HG03571 (cell line): ENCODE measurements around the gene SDHB.
A peak's percentile ranks its signal among the peaks of the same experiment; 100 is the strongest.

Experiments
- ATAC-seq: cut with Tn5 transposase; IDR thresholded peaks from one replicate; pipeline ENCODE4 v1.9.1; 2021; ENCODE audit not compliant: unreplicated experiment

Gene SDHB

DNA sequence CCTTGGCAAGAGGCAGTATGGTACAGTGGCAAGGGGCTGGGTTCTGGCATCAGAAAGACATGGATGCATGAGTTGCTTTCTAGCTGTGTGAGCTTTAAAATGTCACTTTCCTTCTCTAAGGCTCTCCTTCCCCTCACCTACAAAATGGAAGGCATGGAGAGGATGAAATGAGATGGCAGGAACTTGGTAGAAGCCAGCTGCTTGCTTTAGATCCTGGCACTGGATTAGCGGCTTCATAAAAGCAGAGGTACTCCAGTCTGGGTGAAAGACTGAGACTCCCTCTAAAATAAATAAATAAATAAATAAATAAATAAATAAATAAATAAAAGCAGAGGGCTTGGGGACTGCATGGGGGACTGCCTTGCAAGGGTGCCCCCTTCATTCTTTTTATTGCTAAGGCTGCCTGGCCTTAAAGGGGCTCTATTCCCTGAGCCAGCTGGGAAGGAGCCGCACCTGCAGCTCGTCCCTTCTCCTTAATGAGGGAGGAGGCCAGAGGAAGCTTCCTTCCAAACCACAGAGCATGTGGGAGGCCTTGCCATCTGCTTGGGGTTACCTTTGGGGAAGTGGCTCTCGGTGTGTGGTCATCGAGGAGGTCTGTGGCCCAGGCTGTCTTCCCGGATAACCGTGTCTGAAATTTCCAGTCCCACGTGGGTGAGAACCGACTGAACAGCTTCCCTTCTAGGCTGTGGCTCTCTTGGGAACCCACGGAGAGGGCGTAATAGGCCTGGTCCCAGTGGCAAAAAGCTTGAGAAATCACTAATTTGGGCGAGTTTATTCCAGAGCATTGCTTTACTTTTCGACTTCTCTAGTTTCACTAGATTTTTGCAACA, 40.1 kb downstream of the SDHB start:
- ATAC-seq, result no peak

DNA sequence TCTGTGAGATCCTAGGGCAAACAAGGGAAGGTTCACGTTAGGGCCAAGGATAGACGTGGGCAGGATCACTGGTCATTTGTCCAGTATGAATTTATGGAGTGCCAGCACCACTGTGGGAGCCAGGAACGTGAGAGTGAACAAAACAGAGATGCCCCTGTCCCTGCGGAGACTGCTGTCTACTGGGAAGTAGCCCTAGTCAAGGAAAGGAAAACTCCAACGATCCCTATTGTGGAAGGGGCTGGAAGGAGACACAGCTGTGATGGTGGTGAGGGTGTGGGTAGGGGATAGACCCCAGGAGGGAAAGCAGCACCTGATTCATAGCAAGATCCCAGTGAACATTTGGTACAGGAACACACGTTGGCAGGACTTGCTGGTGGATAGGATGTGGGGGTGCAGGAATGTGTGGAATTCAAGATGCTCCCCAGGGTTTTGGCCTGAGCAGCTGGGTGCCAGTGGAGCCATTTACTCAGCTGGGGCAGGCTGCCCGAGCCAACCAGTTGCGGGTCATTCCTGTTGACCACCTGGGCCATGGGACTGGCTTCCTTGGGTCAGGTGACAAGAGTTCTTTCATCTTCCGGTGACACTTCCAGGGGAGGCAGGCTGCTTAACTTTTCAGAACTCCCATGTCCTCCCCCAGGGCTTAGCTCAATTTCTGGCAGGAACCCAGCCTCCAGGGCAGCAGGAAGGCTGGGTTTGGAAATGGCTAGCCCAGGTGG, 40.9 kb downstream of the SDHB start:
- ATAC-seq, result no peak

DNA sequence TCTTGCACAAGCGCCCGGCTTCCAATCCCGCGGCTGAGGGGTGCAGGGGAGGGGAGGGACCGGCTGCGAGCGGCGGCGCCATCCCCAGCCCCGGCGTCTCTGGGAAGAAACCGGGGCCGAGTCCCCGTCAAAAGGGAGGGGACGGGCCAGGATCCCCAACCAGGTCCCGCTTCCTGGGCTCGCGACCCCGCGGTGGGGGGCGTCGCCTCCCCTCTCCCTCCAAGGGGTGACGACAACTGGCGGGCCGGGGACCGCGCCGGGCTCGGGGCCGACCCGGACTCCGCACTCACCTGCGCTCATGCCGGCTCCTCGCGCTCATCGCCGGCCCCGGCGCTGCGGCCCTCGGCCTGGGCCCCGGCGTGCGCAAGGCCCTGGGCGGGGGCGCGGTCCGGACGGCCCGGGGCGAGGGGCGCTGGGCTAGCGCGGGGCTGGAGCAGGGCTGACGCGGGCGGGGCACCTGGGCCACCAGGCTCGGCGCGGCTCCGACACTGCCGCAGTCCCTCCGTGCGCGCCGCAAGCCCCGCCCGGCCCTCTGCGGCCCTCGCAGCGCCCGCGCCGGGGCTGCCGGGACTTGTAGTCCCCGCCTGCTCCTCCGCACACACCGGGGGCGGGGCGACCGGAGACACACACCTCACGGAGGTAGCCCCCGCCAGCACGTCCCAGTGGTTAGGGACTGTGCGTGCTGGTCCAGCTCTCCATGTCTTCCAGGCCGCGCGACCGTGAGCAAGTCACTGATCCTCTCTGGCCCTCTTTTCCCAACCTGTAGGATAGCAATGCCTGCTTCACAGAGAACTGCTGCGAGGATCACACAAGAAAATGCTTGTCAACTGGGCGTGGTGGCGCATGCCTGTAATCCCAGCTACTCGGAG, 42.2 kb downstream of the SDHB start, which contains the start of gene ATP13A2:
Gene ATP13A2, minus strand, starts transcription at position 490 of the 869 bp plus-strand sequence. Its CDS starts 190 bp downstream, at position 300.
- peak; percentile 76 for ATAC-seq

DNA sequence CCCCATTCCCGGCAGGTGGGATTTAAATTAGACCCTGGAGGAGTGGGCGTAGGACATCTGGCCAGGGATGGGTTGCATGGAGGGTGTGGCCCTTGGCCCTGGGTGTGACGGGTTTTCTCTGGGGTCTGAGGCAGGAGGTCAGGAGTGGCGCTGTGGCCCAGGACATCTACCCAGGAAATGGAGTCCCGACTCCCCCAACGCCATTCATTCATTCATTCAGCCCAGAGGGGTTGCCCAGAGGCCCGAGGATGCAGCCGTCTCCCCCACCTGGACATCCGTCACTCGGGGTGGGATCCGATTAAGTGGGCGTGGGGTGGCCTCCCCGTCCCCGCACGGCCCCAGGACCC, 42.8 kb downstream of the SDHB start:
- ATAC-seq, result peak; percentile 22

DNA sequence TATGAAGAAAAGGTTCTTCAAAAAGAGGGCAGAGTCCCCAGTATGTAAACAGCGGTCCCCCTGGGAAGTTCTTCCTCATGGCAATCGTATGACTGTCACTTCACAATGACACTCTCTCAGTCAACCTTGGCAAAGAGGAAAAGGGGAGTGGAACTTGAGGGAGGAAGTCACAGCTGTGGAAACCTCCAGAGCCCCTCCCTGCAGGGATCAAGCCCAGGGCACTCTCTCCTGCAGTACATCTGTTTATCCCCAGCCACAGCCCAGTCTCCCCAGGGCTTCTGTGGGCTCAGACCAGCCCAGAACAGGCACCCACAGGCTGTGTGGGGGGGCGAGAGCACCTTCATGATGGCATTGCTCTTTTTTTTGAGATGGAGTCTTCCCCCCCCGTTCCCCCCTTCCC, 44.1 kb downstream of the SDHB start:
- no peak for ATAC-seq

DNA sequence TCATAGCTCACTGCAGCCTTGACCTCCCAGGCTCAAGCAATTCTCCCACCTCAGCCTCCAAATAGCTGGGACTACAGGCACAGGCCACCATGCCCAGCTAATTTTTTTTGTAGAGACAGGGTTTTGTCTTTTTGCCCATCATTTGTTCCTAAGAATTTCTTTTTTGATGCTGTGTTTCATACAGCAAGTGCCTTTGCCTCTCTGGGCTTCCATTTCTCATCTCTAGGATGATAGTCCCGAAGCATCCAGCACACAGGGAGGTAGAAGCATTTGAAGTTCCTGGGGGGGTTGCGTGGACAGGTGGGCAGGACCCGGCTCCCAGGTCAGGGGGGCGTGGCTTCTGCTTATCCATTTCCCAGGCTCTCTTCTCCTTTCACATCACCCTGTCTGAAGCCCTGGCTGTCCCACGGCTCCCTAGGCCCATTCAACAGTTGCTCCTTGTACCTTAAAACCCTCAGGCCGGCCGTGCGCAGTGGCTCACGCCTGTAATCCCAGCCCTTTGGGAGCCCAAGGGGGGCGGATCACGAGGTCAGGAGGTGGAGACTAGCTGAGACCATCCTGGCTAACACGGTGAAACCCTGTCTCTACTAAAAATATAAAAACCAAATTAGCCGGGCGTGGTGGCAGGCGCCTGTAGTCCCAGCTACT, 45.5 kb downstream of the SDHB start:
- no peak for ATAC-seq

DNA sequence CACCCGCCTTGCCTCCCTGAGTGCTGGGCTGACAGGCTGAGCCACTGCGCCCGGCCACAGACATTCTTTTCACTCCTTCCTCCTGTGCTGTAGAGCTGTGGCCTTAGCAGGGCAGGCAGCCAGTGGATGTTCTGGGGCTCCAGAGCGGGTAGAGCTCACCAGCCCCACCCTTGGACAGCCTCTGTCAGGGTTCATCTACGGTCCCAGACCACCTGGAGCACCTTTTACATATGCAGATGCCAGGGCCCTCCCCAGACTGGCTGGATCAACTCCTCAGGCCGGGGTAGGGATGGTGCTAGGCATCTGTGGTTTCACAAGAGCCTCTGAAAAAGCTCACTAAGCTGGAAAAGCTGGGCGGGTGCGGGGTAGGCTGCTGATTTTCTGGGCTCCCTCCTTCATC, 46.7 kb downstream of the SDHB start:
- no peak for ATAC-seq

DNA sequence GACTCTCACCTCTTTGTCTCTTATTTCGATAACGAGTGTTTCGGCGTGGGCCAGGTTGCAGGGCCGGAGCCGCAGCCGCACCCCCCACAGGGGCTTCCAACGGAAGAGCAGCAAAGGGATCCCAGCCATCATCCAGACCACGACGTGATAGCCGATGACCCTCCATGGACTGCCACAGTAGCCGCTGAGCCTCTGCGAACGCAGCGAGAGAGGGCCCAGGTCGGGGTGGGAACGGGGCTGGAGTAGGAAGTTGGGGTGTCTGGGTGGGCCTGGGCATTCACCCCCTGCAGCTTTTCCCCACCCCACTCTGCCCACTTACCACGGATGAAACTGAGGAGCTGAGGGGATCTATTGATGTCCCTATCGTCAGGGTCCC, 48.5 kb downstream of the SDHB start:
- ATAC-seq, result no peak

DNA sequence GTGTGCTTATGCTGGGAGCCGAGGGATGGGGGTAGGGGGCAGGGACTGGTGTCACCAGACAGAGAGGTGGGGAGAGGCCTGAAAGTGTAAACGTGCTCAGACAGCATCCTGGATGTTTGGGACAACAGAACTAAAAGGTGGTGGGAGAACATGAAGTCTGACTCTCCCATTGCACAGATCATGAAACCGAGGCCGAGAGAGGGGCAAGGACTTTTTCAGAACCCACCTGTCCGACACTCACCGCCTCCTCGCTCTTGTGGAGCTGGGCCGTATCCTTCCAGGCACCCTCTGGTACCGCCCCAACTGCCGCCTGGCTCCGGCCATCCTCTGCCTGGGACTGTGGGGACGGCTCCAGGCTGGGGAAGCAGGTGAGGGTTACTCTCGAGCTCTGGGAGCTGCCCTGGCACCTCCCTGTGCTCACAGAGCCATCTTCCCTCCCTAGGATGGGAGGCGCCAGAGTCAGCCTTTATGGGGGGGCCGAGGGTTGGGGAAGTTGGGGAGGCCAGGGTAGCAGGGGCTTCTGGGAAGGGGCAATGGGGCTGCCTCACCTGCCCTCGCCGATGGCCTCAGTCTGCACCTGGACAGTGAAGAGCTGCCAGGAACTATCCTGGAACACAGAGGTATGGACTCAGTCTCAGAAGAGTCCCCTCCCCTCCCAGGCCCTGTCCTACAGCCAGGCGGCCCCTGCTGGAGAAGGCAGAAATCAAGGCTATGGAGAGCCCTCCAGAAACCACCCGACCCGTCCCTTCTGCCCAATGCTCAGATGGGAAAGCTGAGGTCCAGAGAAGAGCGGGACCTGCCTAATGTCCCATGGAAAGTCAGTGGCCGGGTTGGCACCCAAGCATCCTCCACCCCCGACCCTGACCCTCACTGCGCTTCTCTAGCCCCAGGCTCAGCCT, 49.1 kb downstream of the SDHB start:
- ATAC-seq, result no peak

DNA sequence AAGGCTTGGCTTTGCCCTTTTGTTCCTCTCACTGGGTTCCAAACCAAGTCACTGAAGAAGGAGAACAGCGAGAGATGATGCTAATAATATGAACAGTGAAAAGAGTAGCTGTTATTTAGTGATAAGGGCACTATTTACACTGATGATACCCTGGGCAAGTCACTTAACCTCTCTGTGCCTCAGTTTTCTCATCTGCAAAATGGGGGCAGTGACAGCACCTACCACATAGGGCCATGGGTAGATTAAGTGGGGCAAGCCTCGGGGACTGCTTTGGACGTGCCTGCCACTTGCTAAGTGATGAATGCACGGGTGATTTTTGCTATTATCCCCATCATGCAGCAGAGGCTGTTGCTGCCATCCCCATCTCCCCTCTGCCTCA, 51.3 kb downstream of the SDHB start:
- ATAC-seq, result no peak

DNA sequence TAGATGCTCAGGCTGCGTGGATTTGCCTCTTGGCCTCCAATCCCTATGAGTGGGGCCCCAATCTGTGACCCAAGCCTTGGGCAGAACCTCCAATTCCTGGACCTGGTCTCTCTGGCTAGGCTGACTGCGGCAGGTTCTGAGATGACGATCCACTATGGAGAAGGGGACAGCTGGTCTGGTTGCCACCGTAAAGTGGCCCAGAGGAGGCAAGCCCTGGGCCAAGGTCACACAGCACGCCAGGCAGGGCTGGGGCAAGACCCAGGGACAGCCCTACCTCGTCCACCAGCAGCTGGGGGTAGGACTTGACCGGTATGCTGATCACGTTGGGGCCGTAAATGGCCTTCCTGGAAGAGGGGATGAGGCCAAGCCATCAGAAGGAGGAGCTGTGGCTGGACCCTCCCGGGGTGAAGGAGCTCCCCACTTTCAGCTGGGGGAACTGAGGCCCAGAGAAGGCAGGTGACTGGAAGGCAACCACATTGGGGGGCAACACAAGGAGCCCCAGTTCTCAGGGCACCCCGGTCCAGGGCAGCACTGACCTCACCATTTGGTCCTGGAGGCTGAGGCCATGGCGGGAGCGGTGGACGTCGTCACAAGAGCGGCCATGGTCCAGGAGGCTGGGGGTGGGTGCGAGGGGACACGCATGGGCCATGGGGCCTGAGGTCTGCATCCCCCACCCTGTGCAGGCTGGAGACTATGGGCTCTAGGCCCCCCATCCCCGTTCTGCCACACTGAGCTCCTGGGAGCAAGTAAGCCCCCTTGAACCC, 51.9 kb downstream of the SDHB start:
- ATAC-seq, result no peak

DNA sequence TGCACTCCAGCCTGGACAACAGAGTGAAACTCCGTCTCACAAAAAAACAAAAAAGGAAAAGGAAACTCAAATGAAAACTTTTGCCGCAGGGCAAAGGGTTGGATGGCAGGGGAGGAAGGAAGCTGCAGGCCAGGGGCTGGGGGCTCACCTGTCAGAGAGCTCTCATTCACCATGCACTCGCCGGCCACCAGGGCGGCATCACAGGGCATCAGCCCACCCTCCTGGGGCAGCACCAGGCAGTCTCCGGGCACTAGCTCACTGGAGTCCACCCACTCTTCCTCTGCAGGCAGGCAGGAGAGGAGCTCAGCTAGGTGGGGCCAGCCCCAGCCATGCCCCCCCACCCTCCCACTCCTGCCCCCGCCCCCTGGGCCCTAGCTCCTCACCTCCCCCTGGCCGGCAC, 54.0 kb downstream of the SDHB start:
- ATAC-seq, result no peak

DNA sequence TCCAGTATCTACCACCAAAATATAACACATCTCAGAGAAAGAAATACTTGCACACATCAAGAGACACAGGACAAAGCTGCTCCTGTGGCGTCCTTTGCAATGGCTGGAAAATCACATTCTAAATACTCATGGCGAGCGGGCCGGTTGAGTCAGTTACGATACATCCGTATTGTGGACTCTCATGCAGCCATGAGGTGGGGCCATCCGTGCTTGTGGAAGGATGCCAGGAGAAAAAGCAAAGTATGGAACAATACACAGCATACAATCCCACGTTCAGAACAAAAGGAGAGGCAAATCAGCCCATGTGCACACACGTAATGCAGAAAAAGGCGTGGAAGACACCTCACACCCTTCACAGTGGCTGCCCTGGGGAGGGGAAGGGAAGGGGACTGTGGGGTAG, 55.2 kb downstream of the SDHB start:
- ATAC-seq, result no peak

DNA sequence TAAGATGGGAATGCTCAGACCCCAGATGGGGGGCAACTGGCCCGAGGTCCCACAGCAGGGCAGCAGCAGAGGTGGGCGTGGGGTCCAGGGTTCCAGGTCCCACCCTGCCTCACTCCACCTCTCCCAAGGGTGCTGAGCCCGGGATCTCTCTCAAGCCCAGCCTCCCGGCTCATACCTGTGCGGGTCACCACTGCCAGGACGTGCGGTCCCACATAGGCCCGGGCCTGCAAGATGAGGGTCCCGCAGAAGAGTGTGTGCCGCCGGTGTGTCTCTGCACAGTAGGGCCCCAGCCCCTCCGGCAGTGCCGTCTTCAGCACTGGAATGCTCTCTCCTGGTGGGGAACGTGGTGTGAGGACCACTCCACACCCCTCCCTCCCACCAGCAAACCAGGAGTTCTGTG, 57.0 kb downstream of the SDHB start:
- no peak for ATAC-seq

DNA sequence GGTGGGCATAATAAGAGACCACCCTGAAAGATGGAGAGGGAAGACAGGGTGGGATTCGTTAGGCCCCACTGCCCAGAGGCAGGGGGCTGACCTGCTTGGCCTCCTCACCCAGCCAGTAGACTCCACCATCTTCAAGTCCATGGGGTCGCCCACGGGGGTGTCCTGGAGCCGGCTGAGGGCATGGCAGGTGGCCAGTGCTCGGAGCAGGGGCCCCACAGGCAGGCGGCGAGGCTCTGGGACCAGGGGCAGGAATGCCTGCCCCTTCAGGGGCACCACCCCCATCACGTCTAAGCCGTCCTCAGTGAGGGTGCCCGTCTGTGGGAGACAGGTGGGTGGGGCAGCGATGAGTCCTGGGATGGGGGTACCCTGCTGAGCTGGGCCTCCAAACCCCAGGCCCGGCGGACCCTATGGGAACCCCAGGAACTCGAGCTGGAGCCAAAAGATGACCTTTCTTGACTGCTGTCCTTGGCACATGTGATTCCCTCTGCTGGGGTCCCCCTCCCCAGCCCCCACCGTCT, 60.3 kb downstream of the SDHB start:
- no peak for ATAC-seq

DNA sequence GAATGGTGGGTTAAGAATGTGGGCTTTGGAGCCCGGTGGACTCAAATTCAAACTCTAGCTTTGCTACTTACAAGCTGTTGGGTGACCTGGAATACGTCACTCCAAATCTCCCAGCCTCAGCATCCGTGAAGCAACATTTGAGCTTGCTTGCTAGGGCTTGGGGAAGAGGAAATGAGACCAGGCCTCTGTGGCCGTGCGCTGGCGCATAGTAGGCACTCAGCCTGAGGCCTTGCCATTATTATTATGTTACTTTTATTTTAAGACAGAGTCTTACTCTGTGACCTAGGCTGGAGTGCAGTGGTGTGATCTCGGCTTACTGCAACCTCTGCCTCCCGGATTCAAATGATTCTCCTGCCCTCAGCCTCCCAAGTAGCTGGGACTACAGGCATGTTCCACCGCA, 61.2 kb downstream of the SDHB start:
- ATAC-seq, result no peak

DNA sequence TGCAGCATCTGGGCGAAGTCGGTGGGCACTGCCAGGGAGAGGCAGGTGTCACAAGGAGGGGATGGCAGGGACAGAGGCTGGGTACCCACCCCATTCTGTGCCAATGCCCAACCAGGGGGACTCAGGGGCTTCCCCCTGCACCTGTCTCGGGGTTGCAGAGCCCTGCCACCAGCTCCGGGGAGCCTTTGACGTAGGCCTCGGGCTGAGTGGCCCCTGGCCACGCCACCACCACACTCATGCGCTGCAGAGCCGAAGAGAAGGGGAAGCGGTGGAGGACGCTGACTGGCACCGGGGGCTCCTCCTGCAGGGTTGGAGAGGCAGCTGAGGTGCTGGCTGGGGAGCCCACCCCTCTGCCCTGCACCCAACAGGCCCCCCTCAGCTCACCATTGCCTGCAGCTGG, 61.7 kb downstream of the SDHB start:
- no peak for ATAC-seq

DNA sequence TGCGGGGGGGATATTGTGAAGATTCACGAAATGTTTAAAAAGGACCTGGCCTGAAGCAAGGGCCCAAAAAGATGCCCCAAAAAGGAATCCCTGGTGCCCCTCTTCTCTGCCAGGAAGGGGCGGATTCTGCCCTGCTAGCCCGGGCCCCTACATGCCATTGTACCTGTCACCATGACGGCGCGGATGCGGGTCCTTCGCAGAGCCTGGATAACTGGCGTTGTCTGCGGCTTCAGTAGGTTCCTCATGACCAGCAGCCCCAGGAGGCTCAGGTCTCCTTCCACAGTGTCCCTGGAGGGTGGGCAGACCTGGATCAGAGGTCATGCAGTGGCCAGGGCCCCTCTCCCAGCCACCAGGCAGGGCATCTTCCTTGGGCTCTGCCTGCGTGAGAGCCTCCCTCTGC, 62.3 kb downstream of the SDHB start:
- ATAC-seq, result no peak

DNA sequence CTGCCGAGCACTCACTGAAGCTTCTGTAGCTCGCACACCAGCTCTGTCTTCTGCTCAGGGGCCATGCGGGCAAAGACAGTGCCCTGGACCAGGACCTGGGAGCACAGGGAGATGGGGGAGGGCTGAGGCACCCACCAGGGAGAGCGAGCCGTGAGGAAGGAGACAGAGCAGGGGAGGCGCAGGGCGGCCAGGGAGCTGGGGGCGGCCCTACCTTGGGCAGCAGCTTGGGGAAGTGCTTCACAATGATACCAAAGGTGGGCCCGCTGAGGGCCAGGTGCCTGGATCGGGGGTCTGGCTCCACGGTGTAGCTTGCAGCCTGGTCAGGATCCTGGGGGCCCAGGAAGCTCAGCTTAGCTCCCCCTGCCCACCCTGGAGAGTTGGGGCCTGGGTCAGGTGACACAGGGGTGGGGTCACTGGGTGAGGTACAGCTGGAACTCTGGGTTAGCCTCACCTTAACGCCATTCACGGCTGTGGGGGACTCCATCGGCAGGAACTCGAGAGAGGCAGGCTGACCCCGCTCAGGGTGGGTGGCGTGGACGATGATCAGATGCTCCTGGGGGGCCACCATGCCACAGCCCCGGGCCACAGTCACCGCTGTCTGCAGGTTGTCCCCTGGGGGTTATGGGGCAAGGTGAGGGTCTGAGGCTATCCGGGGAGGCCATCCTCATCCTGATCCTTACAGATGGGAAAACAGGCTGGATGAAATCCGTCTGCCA, 64.0 kb downstream of the SDHB start:
- ATAC-seq, result no peak
